ENCODE results near the gene SIGLEC7.

SIGLEC7 gene

GRCh38 chr19:51181913-51182419 lies 39.9 kb downstream of the SIGLEC7 start:
- no peak overlapping the region for H3K4me3 ChIP-seq (ENCODE audit: low read depth, low read length)

DNA sequence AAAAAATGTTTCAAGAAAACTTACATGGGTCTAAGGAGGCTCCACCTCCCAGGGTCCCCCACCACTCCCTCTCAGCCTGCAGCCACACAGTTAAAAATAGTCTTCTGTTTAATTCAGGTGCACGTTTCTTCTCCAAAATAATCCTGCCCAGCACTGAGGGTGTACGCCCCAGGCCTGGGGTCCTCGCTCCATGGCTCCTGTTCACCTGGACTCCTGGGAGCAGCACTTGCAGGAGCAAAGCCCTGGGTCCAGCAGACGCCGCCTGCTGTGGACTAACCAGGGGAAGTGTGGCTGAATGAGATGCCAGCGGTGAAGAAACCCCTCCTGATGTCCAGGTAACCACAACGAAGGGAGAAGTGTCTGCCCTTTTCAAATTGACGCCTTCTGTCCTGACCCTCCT lies 41.5 kb downstream of the SIGLEC7 start:
- TF ChIP-seq, protein P1, sequence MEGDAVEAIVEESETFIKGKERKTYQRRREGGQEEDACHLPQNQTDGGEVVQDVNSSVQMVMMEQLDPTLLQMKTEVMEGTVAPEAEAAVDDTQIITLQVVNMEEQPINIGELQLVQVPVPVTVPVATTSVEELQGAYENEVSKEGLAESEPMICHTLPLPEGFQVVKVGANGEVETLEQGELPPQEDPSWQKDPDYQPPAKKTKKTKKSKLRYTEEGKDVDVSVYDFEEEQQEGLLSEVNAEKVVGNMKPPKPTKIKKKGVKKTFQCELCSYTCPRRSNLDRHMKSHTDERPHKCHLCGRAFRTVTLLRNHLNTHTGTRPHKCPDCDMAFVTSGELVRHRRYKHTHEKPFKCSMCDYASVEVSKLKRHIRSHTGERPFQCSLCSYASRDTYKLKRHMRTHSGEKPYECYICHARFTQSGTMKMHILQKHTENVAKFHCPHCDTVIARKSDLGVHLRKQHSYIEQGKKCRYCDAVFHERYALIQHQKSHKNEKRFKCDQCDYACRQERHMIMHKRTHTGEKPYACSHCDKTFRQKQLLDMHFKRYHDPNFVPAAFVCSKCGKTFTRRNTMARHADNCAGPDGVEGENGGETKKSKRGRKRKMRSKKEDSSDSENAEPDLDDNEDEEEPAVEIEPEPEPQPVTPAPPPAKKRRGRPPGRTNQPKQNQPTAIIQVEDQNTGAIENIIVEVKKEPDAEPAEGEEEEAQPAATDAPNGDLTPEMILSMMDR (IDR thresholded peaks at IDR 0.05; ENCODE audit: borderline replicate concordance, insufficient read depth, low read depth, low read length): no peak
- no peak overlapping the region for H3K4me3 ChIP-seq (ENCODE audit: low read depth, low read length)

More at GRCh38 chr19:51181913-51182419, 39.9 kb downstream of the SIGLEC7 start:
- TF ChIP-seq, protein P1 (IDR thresholded peaks at IDR 0.05; ENCODE audit: borderline replicate concordance, insufficient read depth, low read depth, low read length): no peak

DNA sequence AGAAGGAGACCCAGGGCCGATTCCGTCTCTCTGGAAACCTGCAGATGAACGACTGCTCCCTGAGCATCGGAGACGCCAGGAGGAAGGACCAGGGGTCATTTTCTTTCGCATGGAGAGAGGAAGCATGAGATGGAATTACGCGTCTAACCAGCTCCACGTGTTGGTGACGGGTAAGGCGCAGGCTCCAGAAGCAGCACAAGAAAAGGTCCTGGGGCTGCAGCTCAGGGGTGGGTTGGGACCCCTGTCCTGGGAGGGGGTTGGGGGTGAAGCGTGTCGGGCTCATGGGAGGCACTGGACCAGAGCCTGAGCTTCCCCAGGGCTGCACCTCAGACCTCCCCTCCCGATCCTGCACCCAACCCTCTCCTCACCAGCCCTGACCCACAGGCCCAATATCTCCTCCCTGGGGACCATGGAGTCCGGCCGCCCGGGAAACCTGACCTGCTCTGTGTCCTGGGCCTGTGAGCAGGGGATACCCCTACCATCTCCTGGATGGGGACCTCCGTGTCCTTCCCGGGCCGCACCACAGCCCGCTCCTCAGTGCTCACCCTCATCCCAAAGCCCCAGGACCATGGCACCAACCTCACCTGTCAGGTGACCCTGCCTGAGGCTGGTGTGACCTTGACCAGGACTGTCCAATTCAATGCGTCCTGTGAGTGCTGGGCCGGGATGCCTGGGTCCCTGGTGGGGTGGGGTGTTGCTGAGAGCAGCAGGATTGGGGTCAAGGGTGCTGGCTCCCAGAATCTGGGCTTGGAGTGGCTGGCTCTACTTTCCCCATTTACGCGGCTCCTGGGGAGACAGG lies 43.2 kb downstream of the SIGLEC7 start:
- H3K4me3 ChIP-seq (ENCODE audit: low read depth, low read length): no peak overlapping the region
- TF ChIP-seq, protein P1 (IDR thresholded peaks at IDR 0.05; ENCODE audit: borderline replicate concordance, insufficient read depth, low read depth, low read length): no peak

DNA sequence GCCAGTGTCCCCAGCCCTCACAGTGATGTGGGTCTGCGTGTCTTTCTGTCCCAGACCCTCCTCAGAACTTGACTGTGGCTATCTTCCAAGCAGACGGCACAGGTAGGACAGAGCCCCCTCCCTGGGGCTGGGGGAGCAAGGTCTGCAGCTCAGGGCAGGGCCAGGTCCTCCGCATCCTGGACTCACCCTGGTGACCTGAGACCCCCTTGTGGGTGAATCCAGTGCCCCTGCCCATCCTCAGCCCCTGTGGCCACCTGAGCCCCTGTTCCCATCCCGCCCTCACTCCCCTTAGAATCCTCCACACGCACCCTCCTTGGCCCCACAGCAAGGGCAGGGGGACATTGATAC lies 43.7 kb downstream of the SIGLEC7 start:
- TF ChIP-seq, protein P1 (IDR thresholded peaks at IDR 0.05; ENCODE audit: borderline replicate concordance, insufficient read depth, low read depth, low read length): no peak
- no peak overlapping the region for H3K4me3 ChIP-seq (ENCODE audit: low read depth, low read length)

DNA sequence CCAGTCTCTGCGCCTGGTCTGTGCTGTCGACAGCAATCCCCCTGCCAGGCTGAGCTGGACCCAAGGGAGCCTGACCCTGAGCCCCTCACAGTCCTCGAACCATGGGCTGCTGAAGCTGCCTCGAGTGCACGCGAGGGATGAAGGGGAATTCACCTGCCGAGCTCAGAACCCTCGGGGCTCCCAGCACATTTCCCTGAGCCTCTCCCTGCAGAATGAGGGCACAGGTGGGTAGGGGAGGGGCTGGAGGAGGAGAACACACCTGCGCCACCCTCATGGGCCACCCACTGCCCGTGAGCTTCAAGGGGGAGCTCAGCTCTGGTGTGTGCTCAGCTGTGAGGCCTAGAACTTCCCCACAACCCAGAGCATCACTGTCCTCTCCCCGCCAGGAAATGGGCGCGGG lies 44.2 kb downstream of the SIGLEC7 start:
- TF ChIP-seq, protein P1 (IDR thresholded peaks at IDR 0.05; ENCODE audit: borderline replicate concordance, insufficient read depth, low read depth, low read length): no peak
- H3K4me3 ChIP-seq (ENCODE audit: low read depth, low read length): no peak overlapping the region

DNA sequence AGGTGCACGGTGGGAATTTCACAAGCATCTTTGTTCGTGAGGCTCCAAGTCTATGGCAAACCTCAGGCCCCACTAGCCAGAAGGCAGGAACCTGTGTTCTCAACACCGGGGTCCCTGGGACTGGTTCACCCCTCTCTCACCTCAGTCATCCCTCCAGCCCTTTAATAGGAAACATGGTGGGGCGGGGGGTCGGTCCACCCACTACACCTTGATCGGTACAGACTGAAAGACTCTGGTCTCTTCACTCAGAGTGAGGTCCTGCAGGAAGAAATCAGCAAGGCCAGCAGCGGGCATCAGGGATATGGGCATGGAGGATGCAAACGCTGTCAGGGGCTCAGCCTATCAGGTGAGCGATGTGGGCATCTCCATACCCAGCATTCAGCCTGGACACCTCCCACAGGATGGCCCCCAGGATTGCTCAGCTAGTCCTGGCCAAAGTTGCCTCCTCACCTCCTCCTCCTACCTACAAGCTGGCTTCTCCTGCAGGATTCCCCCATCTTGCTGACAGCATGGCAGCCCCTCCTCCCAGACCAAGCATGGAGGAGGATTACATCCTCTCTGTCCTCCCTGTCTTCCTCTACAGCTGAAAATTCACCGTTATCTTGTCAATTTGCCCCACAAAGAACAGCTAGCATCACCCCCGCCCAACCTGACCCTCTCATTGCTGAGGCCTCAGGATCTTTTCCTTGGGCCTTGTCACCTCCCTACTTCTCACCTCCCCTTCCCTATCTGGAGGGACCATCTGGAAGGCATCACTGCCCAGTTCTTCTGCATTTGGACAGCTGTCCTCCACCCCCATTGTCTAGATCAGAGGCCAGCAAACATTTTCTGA lies 45.5 kb downstream of the SIGLEC7 start:
- TF ChIP-seq, protein P1 (IDR thresholded peaks at IDR 0.05; ENCODE audit: borderline replicate concordance, insufficient read depth, low read depth, low read length): no peak
- no peak overlapping the region for H3K4me3 ChIP-seq (ENCODE audit: low read depth, low read length)
